CD4-positive, alpha-beta T cell treated with Interleukin-12 subunit alpha and Interleukin-12 subunit beta, for 1 hour (primary cell): ENCODE results near the gene DCN.

ENCODE experiments used
- DNase-seq: peaks from one replicate; pipeline ENCODE4 v3.0.0-alpha.2; 2020

Gene DCN

GRCh38 chr12:91183551-91183950 lies 934 bp upstream of the DCN start:
- DNase-seq: no peak

GRCh38 chr12:91180582-91181395 lies 1.8 kb downstream of the DCN start:
- no peak for DNase-seq

- DNase-seq: no peak
Measured at GRCh38 chr12:91179966-91180561, 2.6 kb downstream of the DCN start.

- DNase-seq: no peak
Measured at GRCh38 chr12:91179315-91179714, 3.3 kb downstream of the DCN start.

- no peak for DNase-seq
Measured at GRCh38 chr12:91178781-91179180, 3.8 kb downstream of the DCN start.

GRCh38 chr12:91178139-91178561 lies 4.5 kb downstream of the DCN start:
- no peak for DNase-seq

GRCh38 chr12:91177381-91177780 lies 5.2 kb downstream of the DCN start:
- DNase-seq: no peak

- no peak for DNase-seq
Measured at GRCh38 chr12:91176915-91177314, 5.7 kb downstream of the DCN start.

GRCh38 chr12:91176358-91176757 lies 6.3 kb downstream of the DCN start:
- DNase-seq: no peak

- DNase-seq: no peak
Measured at GRCh38 chr12:91173124-91173523, 9.5 kb downstream of the DCN start.

- no peak for DNase-seq
Measured at GRCh38 chr12:91172096-91172495, 10.5 kb downstream of the DCN start.

GRCh38 chr12:91171476-91171875 lies 11.1 kb downstream of the DCN start:
- no peak for DNase-seq

- no peak for DNase-seq
Measured at GRCh38 chr12:91163116-91163515, 19.5 kb downstream of the DCN start.

- DNase-seq: no peak
Measured at GRCh38 chr12:91161009-91161408, 21.6 kb downstream of the DCN start.

- no peak for DNase-seq
Measured at GRCh38 chr12:91155990-91156389, 26.6 kb downstream of the DCN start.

- no peak for DNase-seq
Measured at GRCh38 chr12:91154131-91154530, 28.5 kb downstream of the DCN start.

GRCh38 chr12:91144053-91144452 lies 38.6 kb downstream of the DCN start:
- DNase-seq: no peak

- DNase-seq: no peak
Measured at GRCh38 chr12:91143206-91143605, 39.4 kb downstream of the DCN start.

GRCh38 chr12:91142221-91142631 lies 40.4 kb downstream of the DCN start:
- DNase-seq: no peak

- no peak for DNase-seq
Measured at GRCh38 chr12:91140026-91140931, 42.3 kb downstream of the DCN start.

- DNase-seq: no peak
Measured at GRCh38 chr12:91139286-91139685, 43.3 kb downstream of the DCN start.

GRCh38 chr12:91138337-91138920 lies 44.2 kb downstream of the DCN start:
- DNase-seq: no peak

GRCh38 chr12:91133871-91134270 lies 48.7 kb downstream of the DCN start:
- no peak for DNase-seq
